Measurements from ENCODE around the gene RAB40B.

RAB40B gene

GRCh38 chr17:82686366-82687324 is 11.9 kb downstream of the RAB40B start:
- Histone ChIP-seq H3K27ac (ENCODE audit: low read length) (no peak overlapping the region), H3K4me3 (ENCODE audit: low read length) (no peak overlapping the region), H3K36me3 (ENCODE audit: insufficient read depth, low read depth, low read length) (no peaks in the 10 kb centered on the region), H3K9ac (ENCODE audit: low read depth, low read length) (no peak overlapping the region), H3K27me3 (ENCODE audit: insufficient read depth, low read length) (no peaks in the 10 kb centered on the region), H3K4me1 (ENCODE audit: insufficient read depth, low read length) (no peaks in the 10 kb centered on the region), H3K9me3 (ENCODE audit: insufficient read depth, low read depth, low read length) (peaks cover 6% of the 10 kb centered on the region; the same call in 1 of the 2 replicates)

- no peak overlapping the region for H3K27ac ChIP-seq (ENCODE audit: low read length)
- H3K4me1 ChIP-seq (ENCODE audit: insufficient read depth, low read length) = no peaks in the 10 kb centered on the region
- no peaks in the 10 kb centered on the region for H3K36me3 ChIP-seq (ENCODE audit: insufficient read depth, low read depth, low read length)
- no peak overlapping the region for H3K9ac ChIP-seq (ENCODE audit: low read depth, low read length)
- no peak overlapping the region for H3K4me3 ChIP-seq (ENCODE audit: low read length)
- peaks cover 11% of the 10 kb centered on the region; the same call in 1 of the 2 replicates for H3K9me3 ChIP-seq (ENCODE audit: insufficient read depth, low read depth, low read length)
- no peaks in the 10 kb centered on the region for H3K27me3 ChIP-seq (ENCODE audit: insufficient read depth, low read length)
These were observed 13.2 kb downstream of the RAB40B start for GRCh38 chr17:82685291-82685690.

- H3K9me3 ChIP-seq (ENCODE audit: insufficient read depth, low read depth, low read length) = peaks cover 11% of the 10 kb centered on the region; the same call in 1 of the 2 replicates
- H3K27me3 ChIP-seq (ENCODE audit: insufficient read depth, low read length) = no peaks in the 10 kb centered on the region
- no peaks in the 10 kb centered on the region for H3K4me1 ChIP-seq (ENCODE audit: insufficient read depth, low read length)
- H3K36me3 ChIP-seq (ENCODE audit: insufficient read depth, low read depth, low read length) = no peaks in the 10 kb centered on the region
- H3K9ac ChIP-seq (ENCODE audit: low read depth, low read length) = no peak overlapping the region
- no peak overlapping the region for H3K4me3 ChIP-seq (ENCODE audit: low read length)
- no peak overlapping the region for H3K27ac ChIP-seq (ENCODE audit: low read length)
These were observed 14.2 kb downstream of the RAB40B start for GRCh38 chr17:82684228-82684841.

GRCh38 chr17:82683534-82683933 is 15.0 kb downstream of the RAB40B start:
- H3K9ac ChIP-seq (ENCODE audit: low read depth, low read length) = no peak overlapping the region
- no peak overlapping the region for H3K4me3 ChIP-seq (ENCODE audit: low read length)
- no peak overlapping the region for H3K27ac ChIP-seq (ENCODE audit: low read length)
- H3K36me3 ChIP-seq (ENCODE audit: insufficient read depth, low read depth, low read length) = no peaks in the 10 kb centered on the region
- no peaks in the 10 kb centered on the region for H3K27me3 ChIP-seq (ENCODE audit: insufficient read depth, low read length)
- no peaks in the 10 kb centered on the region for H3K4me1 ChIP-seq (ENCODE audit: insufficient read depth, low read length)
- H3K9me3 ChIP-seq (ENCODE audit: insufficient read depth, low read depth, low read length) = peaks cover 11% of the 10 kb centered on the region; the same call in 1 of the 2 replicates

- H3K36me3 ChIP-seq (ENCODE audit: insufficient read depth, low read depth, low read length) = no peaks in the 10 kb centered on the region
- H3K4me3 ChIP-seq (ENCODE audit: low read length) = no peak overlapping the region
- H3K4me1 ChIP-seq (ENCODE audit: insufficient read depth, low read length) = no peaks in the 10 kb centered on the region
- no peaks in the 10 kb centered on the region for H3K27me3 ChIP-seq (ENCODE audit: insufficient read depth, low read length)
- H3K27ac ChIP-seq (ENCODE audit: low read length) = no peak overlapping the region
- H3K9ac ChIP-seq (ENCODE audit: low read depth, low read length) = no peak overlapping the region
- H3K9me3 ChIP-seq (ENCODE audit: insufficient read depth, low read depth, low read length) = peaks cover 11% of the 10 kb centered on the region; the same call in 1 of the 2 replicates
These were observed 17.0 kb downstream of the RAB40B start for GRCh38 chr17:82681547-82681946.

- H3K27ac ChIP-seq (ENCODE audit: low read length) = no peak overlapping the region
- no peak overlapping the region for H3K9ac ChIP-seq (ENCODE audit: low read depth, low read length)
- no peaks in the 10 kb centered on the region for H3K27me3 ChIP-seq (ENCODE audit: insufficient read depth, low read length)
- no peaks in the 10 kb centered on the region for H3K36me3 ChIP-seq (ENCODE audit: insufficient read depth, low read depth, low read length)
- no peak overlapping the region for H3K4me3 ChIP-seq (ENCODE audit: low read length)
- peaks cover 11% of the 10 kb centered on the region; the same call in 1 of the 2 replicates for H3K9me3 ChIP-seq (ENCODE audit: insufficient read depth, low read depth, low read length)
- no peaks in the 10 kb centered on the region for H3K4me1 ChIP-seq (ENCODE audit: insufficient read depth, low read length)
These were observed 18.7 kb downstream of the RAB40B start for GRCh38 chr17:82679586-82680465.

- Histone ChIP-seq H3K4me3 (ENCODE audit: low read length) (no peak overlapping the region), H3K27ac (ENCODE audit: low read length) (no peak overlapping the region), H3K27me3 (ENCODE audit: insufficient read depth, low read length) (no peaks in the 10 kb centered on the region), H3K9me3 (ENCODE audit: insufficient read depth, low read depth, low read length) (peaks cover 11% of the 10 kb centered on the region; the same call in 1 of the 2 replicates), H3K4me1 (ENCODE audit: insufficient read depth, low read length) (no peaks in the 10 kb centered on the region), H3K36me3 (ENCODE audit: insufficient read depth, low read depth, low read length) (no peaks in the 10 kb centered on the region), H3K9ac (ENCODE audit: low read depth, low read length) (no peak overlapping the region)
These were observed 20.1 kb downstream of the RAB40B start for GRCh38 chr17:82678265-82678891.

- H3K4me3 ChIP-seq (ENCODE audit: low read length) = no peak overlapping the region
These were observed 21.1 kb downstream of the RAB40B start for GRCh38 chr17:82677353-82677925.

GRCh38 chr17:82675476-82676245 is 22.8 kb downstream of the RAB40B start:
- H3K9ac ChIP-seq (ENCODE audit: low read depth, low read length) = no peak overlapping the region
- H3K36me3 ChIP-seq (ENCODE audit: insufficient read depth, low read depth, low read length) = no peaks in the 10 kb centered on the region
- H3K4me3 ChIP-seq (ENCODE audit: low read length) = no peak overlapping the region
- no peaks in the 10 kb centered on the region for H3K27me3 ChIP-seq (ENCODE audit: insufficient read depth, low read length)
- no peak overlapping the region for H3K27ac ChIP-seq (ENCODE audit: low read length)
- no peaks in the 10 kb centered on the region; the same call in 1 of the 2 replicates for H3K9me3 ChIP-seq (ENCODE audit: insufficient read depth, low read depth, low read length)
- H3K4me1 ChIP-seq (ENCODE audit: insufficient read depth, low read length) = no peaks in the 10 kb centered on the region

More at GRCh38 chr17:82677353-82677925, 21.1 kb downstream of the RAB40B start:
- no peaks in the 10 kb centered on the region for H3K36me3 ChIP-seq (ENCODE audit: insufficient read depth, low read depth, low read length)
- H3K27me3 ChIP-seq (ENCODE audit: insufficient read depth, low read length) = no peaks in the 10 kb centered on the region
- peaks cover 11% of the 10 kb centered on the region; the same call in 1 of the 2 replicates for H3K9me3 ChIP-seq (ENCODE audit: insufficient read depth, low read depth, low read length)
- H3K4me1 ChIP-seq (ENCODE audit: insufficient read depth, low read length) = no peaks in the 10 kb centered on the region
- no peak overlapping the region for H3K9ac ChIP-seq (ENCODE audit: low read depth, low read length)
- H3K27ac ChIP-seq (ENCODE audit: low read length) = no peak overlapping the region
